Adrenal gland (tissue), 5 donors: Measurements from ENCODE around the gene SUMF2.

ENCODE experiments used
- POLR2A ChIP-seq, 2 donors: fragments of 450-650 bp; IDR thresholded peaks; one replicate each; pipeline ENCODE4 v1.6.1; 2017; ENCODE audit warnings: antibody characterized with exemption in 2 of 2, mild to moderate bottlenecking in 2 of 2, moderate library complexity in 1 of 2
- TF ChIP-seq, protein P1 (sequence below), 6 experiments: fragments of 450-650 bp in 4 of 6; fragments of 200-600 bp in 2 of 6; sonication (generic) in 1 of 6; IDR thresholded peaks; 1 replicate in 5 of 6; 2 replicates in 1 of 6; pipeline versions ENCODE4 v1.5.1 to v1.8.0; 2016 to 2021; ENCODE audit warnings: antibody characterized with exemption in 6 of 6, mild to moderate bottlenecking in 2 of 6, moderate library complexity in 1 of 6
- donor health status: DM: no; HTN: no; CAD: no.

GRCh38 chr7:56107954-56108258 lies 43.8 kb downstream of the SUMF2 start:
- TF ChIP-seq, protein P1, sequence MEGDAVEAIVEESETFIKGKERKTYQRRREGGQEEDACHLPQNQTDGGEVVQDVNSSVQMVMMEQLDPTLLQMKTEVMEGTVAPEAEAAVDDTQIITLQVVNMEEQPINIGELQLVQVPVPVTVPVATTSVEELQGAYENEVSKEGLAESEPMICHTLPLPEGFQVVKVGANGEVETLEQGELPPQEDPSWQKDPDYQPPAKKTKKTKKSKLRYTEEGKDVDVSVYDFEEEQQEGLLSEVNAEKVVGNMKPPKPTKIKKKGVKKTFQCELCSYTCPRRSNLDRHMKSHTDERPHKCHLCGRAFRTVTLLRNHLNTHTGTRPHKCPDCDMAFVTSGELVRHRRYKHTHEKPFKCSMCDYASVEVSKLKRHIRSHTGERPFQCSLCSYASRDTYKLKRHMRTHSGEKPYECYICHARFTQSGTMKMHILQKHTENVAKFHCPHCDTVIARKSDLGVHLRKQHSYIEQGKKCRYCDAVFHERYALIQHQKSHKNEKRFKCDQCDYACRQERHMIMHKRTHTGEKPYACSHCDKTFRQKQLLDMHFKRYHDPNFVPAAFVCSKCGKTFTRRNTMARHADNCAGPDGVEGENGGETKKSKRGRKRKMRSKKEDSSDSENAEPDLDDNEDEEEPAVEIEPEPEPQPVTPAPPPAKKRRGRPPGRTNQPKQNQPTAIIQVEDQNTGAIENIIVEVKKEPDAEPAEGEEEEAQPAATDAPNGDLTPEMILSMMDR (IDR thresholded peaks at IDR 0.05): no peak
- no peak for TF ChIP-seq POLR2A (IDR thresholded peaks at IDR 0.05)
